GM23338 (cell line): ENCODE data around the gene PRDM10. TPM values are rescaled to one million over a fixed set of nuclear protein-coding genes. Genes with fewer than 3 reads are reported as not detected.
A peak's percentile ranks its signal among the peaks of the same experiment; 100 is the strongest.

Experiments
- ATAC-seq: fragments of 200-7000 bp; cut with Tn5 transposase; 3 replicates; pipeline ENCODE4 v1.9.1; 2020
- DNase-seq: peaks from one replicate; pipeline ENCODE4 v3.0.0-alpha.2; 2015; ENCODE audit warnings: low spot score
- H2AFZ ChIP-seq: fragments of 200-600 bp; sonication (generic); 2 replicates; pipeline ENCODE4 v1.8.0; 2016; ENCODE audit warnings: antibody characterized with exemption, mild to moderate bottlenecking, moderate library complexity
- H3F3A ChIP-seq: fragments of 200-600 bp; sonication (generic); replicated peaks from 2 replicates; pipeline ENCODE4 v1.8.0; 2017; ENCODE audit warnings: antibody characterized with exemption, mixed run types, low read depth
- H3K27ac ChIP-seq: fragments of 200-600 bp; sonication (generic); 2 replicates; pipeline ENCODE4 v1.6.1; 2016; ENCODE audit warnings: low read depth
- H3K27me3 ChIP-seq: fragments of 200-600 bp; sonication (generic); 2 replicates; pipeline ENCODE4 v1.8.0; 2016; ENCODE audit warnings: mild to moderate bottlenecking, mixed run types, moderate library complexity; ENCODE audit not compliant: insufficient read depth
- H3K36me3 ChIP-seq: fragments of 200-600 bp; sonication (generic); 2 replicates; pipeline ENCODE4 v1.8.0; 2016; ENCODE audit warnings: mild to moderate bottlenecking; ENCODE audit not compliant: insufficient read depth
- H3K4me1 ChIP-seq: fragments of 200-600 bp; sonication (generic); 2 replicates; pipeline ENCODE4 v1.8.0; 2016; ENCODE audit warnings: mild to moderate bottlenecking, moderate library complexity; ENCODE audit not compliant: insufficient read depth
- H3K4me2 ChIP-seq: fragments of 200-600 bp; sonication (generic); 2 replicates; pipeline ENCODE4 v1.7.1; 2017; ENCODE audit warnings: mixed run types
- H3K4me3 ChIP-seq: fragments of 200-600 bp; sonication (generic); 2 replicates; pipeline ENCODE4 v1.6.1; 2016; ENCODE audit warnings: mixed run types
- H3K79me2 ChIP-seq: fragments of 200-600 bp; sonication (generic); replicated peaks from 2 replicates; pipeline ENCODE4 v1.8.0; 2017; ENCODE audit warnings: mild to moderate bottlenecking; ENCODE audit not compliant: insufficient read depth
- H3K9me2 ChIP-seq: fragments of 200-600 bp; sonication (generic); 2 replicates; pipeline ENCODE4 v1.8.0; 2017; ENCODE audit not compliant: insufficient read depth
- H4K20me1 ChIP-seq: fragments of 200-600 bp; sonication (generic); replicated peaks from 2 replicates; pipeline ENCODE4 v1.8.0; 2017; ENCODE audit warnings: mild to moderate bottlenecking; ENCODE audit not compliant: insufficient read depth
- H3K27ac Mint-ChIP-seq: 2 replicates; pipeline ENCODE4 v1.8.0; 2020; ENCODE audit warnings: inconsistent platforms, mild to moderate bottlenecking, moderate library complexity, mixed read lengths
- H3K27me3 Mint-ChIP-seq: 3 replicates; pipeline ENCODE4 v1.8.0; 2022; ENCODE audit warnings: low read depth, mild to moderate bottlenecking, moderate library complexity, mixed read lengths, inconsistent platforms; ENCODE audit not compliant: insufficient read depth, poor library complexity
- H3K36me3 Mint-ChIP-seq: 3 replicates; pipeline ENCODE4 v1.8.0; 2021; ENCODE audit warnings: low read depth, mild to moderate bottlenecking, inconsistent platforms, moderate library complexity, mixed read lengths
- H3K4me1 Mint-ChIP-seq: 3 replicates; pipeline ENCODE4 v1.8.0; 2020; ENCODE audit warnings: mild to moderate bottlenecking, inconsistent platforms, mixed read lengths
- H3K4me3 Mint-ChIP-seq: 3 replicates; pipeline ENCODE4 v1.8.0; 2021; ENCODE audit warnings: moderate library complexity, mild to moderate bottlenecking, inconsistent platforms, mixed read lengths
- H3K9me3 Mint-ChIP-seq: 3 replicates; pipeline ENCODE4 v1.8.0; 2020; ENCODE audit warnings: moderate library complexity, mild to moderate bottlenecking, inconsistent platforms, mixed read lengths
- EZH2phosphoT487 ChIP-seq: fragments of 200-600 bp; sonication (generic); IDR thresholded peaks from one replicate; pipeline ENCODE4 v1.8.1; 2018; ENCODE audit warnings: antibody characterized with exemption; ENCODE audit not compliant: unreplicated experiment
- JUNB ChIP-seq: IDR thresholded peaks from one replicate; pipeline ENCODE4 v1.6.1; 2016; ENCODE audit warnings: antibody characterized with exemption; ENCODE audit not compliant: unreplicated experiment
- POLR2AphosphoS5 ChIP-seq: IDR thresholded peaks from 2 replicates; pipeline ENCODE4 v1.6.1; 2016; ENCODE audit warnings: antibody characterized with exemption, low read depth
- REST ChIP-seq: IDR thresholded peaks from one replicate; pipeline ENCODE4 v1.6.1; 2018; ENCODE audit warnings: antibody characterized with exemption; ENCODE audit not compliant: unreplicated experiment
- STAT1 ChIP-seq: IDR thresholded peaks from one replicate; pipeline ENCODE4 v1.6.1; 2016; ENCODE audit warnings: antibody characterized with exemption; ENCODE audit not compliant: unreplicated experiment
- polyA plus RNA-seq: library from polyadenylated mRNA; unstranded; fragments of >200 nt; fragmentation: Nextera tagmentation; extraction: Ambion mirVana; gene quantifications from 2 replicates; pipeline ENCODE4 v1.2.1, GENCODE V29; 2016
- total RNA-seq: library from RNA; depleted of rRNA; stranded (reverse); fragments of >200 nt; shearing (Covaris generic); gene quantifications from 2 replicates; pipeline ENCODE4 v1.2.3, GENCODE V29; 2014
- TF ChIP-seq, protein P1 (sequence below), 2 experiments: fragments of 200-600 bp in 1 of 2; sonication (generic) in 1 of 2; conservative IDR thresholded peaks; 2 replicates each; pipeline versions ENCODE4 v1.5.1 to v1.6.1; 2016 to 2017; ENCODE audit warnings: antibody characterized with exemption in 2 of 2, low read depth in 2 of 2, mild to moderate bottlenecking in 2 of 2, moderate library complexity in 1 of 2
- TF ChIP-seq, protein P2 (sequence below): fragments of 250-450 bp; sonication (Bioruptor Pico); IDR thresholded peaks from 2 replicates; pipeline ENCODE4 v1.5.0; 2020; ENCODE audit warnings: mild to moderate bottlenecking, moderate library complexity
- TF ChIP-seq, protein P3 (sequence below): IDR thresholded peaks from 2 replicates; pipeline ENCODE4 v1.6.1; 2016; ENCODE audit warnings: antibody characterized with exemption

Gene PRDM10
- total and polyA plus RNA-seq, 2 experiments from 2014 or later, result 5.2 to 14.9 TPM

GRCh38 chr11:130031945-130032344 is 29.3 kb upstream of the PRDM10 start (continued):
- TF ChIP-seq EZH2phosphoT487 (no peak), POLR2AphosphoS5 (no peak), REST (no peak), STAT1 (no peak)
- TF ChIP-seq, protein P1, sequence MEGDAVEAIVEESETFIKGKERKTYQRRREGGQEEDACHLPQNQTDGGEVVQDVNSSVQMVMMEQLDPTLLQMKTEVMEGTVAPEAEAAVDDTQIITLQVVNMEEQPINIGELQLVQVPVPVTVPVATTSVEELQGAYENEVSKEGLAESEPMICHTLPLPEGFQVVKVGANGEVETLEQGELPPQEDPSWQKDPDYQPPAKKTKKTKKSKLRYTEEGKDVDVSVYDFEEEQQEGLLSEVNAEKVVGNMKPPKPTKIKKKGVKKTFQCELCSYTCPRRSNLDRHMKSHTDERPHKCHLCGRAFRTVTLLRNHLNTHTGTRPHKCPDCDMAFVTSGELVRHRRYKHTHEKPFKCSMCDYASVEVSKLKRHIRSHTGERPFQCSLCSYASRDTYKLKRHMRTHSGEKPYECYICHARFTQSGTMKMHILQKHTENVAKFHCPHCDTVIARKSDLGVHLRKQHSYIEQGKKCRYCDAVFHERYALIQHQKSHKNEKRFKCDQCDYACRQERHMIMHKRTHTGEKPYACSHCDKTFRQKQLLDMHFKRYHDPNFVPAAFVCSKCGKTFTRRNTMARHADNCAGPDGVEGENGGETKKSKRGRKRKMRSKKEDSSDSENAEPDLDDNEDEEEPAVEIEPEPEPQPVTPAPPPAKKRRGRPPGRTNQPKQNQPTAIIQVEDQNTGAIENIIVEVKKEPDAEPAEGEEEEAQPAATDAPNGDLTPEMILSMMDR (conservative IDR thresholded peaks at IDR 0.05; ENCODE audit: low read depth in 2 of 2), result no peak

GRCh38 chr11:130031056-130031455 is 28.4 kb upstream of the PRDM10 start:
- Histone ChIP-seq H3K27me3 (no peaks in the 10 kb centered on the region), H3F3A (no peaks in the 10 kb centered on the region), H2AFZ (peak overlapping the region; percentile 20; the same call in 1 of the 2 replicates), H4K20me1 (no peaks in the 10 kb centered on the region), H3K27ac (no peak overlapping the region), H3K4me1 (no peaks in the 10 kb centered on the region), H3K79me2 (no peaks in the 10 kb centered on the region), H3K4me3 (no peak overlapping the region), H3K9me2 (no peaks in the 10 kb centered on the region; the same call in 1 of the 2 replicates), H3K36me3 (no peaks in the 10 kb centered on the region), H3K4me2 (no peak overlapping the region)
- no peaks in the 10 kb centered on the region for H3K9me3 Mint-ChIP-seq
- peaks cover 17% of the 10 kb centered on the region for H3K4me1 Mint-ChIP-seq
- H3K4me3 Mint-ChIP-seq, result no peak overlapping the region
- no peak for ATAC-seq
- no peak for DNase-seq
- no peak overlapping the region for H3K27ac Mint-ChIP-seq
- no peaks in the 10 kb centered on the region for H3K27me3 Mint-ChIP-seq
- H3K36me3 Mint-ChIP-seq, result no peaks in the 10 kb centered on the region
- TF ChIP-seq STAT1 (no peak), REST (no peak), POLR2AphosphoS5 (no peak), EZH2phosphoT487 (no peak), JUNB (no peak)
- TF ChIP-seq, protein P2, sequence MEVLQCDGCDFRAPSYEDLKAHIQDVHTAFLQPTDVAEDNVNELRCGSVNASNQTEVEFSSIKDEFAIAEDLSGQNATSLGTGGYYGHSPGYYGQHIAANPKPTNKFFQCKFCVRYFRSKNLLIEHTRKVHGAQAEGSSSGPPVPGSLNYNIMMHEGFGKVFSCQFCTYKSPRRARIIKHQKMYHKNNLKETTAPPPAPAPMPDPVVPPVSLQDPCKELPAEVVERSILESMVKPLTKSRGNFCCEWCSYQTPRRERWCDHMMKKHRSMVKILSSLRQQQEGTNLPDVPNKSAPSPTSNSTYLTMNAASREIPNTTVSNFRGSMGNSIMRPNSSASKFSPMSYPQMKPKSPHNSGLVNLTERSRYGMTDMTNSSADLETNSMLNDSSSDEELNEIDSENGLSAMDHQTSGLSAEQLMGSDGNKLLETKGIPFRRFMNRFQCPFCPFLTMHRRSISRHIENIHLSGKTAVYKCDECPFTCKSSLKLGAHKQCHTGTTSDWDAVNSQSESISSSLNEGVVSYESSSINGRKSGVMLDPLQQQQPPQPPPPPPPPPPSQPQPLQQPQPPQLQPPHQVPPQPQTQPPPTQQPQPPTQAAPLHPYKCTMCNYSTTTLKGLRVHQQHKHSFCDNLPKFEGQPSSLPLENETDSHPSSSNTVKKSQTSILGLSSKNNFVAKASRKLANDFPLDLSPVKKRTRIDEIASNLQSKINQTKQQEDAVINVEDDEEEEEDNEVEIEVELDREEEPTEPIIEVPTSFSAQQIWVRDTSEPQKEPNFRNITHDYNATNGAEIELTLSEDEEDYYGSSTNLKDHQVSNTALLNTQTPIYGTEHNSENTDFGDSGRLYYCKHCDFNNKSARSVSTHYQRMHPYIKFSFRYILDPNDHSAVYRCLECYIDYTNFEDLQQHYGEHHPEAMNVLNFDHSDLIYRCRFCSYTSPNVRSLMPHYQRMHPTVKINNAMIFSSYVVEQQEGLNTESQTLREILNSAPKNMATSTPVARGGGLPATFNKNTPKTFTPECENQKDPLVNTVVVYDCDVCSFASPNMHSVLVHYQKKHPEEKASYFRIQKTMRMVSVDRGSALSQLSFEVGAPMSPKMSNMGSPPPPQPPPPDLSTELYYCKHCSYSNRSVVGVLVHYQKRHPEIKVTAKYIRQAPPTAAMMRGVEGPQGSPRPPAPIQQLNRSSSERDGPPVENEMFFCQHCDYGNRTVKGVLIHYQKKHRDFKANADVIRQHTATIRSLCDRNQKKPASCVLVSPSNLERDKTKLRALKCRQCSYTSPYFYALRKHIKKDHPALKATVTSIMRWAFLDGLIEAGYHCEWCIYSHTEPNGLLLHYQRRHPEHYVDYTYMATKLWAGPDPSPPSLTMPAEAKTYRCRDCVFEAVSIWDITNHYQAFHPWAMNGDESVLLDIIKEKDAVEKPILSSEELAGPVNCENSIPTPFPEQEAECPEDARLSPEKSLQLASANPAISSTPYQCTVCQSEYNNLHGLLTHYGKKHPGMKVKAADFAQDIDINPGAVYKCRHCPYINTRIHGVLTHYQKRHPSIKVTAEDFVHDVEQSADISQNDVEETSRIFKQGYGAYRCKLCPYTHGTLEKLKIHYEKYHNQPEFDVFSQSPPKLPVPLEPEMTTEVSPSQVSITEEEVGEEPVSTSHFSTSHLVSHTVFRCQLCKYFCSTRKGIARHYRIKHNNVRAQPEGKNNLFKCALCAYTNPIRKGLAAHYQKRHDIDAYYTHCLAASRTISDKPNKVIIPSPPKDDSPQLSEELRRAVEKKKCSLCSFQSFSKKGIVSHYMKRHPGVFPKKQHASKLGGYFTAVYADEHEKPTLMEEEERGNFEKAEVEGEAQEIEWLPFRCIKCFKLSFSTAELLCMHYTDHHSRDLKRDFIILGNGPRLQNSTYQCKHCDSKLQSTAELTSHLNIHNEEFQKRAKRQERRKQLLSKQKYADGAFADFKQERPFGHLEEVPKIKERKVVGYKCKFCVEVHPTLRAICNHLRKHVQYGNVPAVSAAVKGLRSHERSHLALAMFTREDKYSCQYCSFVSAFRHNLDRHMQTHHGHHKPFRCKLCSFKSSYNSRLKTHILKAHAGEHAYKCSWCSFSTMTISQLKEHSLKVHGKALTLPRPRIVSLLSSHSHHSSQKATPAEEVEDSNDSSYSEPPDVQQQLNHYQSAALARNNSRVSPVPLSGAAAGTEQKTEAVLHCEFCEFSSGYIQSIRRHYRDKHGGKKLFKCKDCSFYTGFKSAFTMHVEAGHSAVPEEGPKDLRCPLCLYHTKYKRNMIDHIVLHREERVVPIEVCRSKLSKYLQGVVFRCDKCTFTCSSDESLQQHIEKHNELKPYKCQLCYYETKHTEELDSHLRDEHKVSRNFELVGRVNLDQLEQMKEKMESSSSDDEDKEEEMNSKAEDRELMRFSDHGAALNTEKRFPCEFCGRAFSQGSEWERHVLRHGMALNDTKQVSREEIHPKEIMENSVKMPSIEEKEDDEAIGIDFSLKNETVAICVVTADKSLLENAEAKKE, result no peak
- TF ChIP-seq, protein P3, sequence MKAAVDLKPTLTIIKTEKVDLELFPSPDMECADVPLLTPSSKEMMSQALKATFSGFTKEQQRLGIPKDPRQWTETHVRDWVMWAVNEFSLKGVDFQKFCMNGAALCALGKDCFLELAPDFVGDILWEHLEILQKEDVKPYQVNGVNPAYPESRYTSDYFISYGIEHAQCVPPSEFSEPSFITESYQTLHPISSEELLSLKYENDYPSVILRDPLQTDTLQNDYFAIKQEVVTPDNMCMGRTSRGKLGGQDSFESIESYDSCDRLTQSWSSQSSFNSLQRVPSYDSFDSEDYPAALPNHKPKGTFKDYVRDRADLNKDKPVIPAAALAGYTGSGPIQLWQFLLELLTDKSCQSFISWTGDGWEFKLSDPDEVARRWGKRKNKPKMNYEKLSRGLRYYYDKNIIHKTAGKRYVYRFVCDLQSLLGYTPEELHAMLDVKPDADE, result no peak
